Esophagus muscularis mucosa (tissue), 4 donors: ENCODE results near the gene GBF1. TPM values are rescaled to one million over a fixed set of nuclear protein-coding genes. Genes with fewer than 3 reads are reported as not detected.

Experiments
- DNase-seq: peaks from one replicate; pipeline ENCODE4 v3.0.0-alpha.2; 2017; ENCODE audit errors: extremely low spot score
- H3K27ac ChIP-seq, 4 donors: fragments of 200-600 bp; sonication (generic); replicated peaks in 1 of 4; 1 replicate in 3 of 4; 2 replicates in 1 of 4; pipeline ENCODE4 v1.5.1; 2016 to 2019; ENCODE audit warnings: mild to moderate bottlenecking in 1 of 4
- H3K27me3 ChIP-seq, 4 donors: fragments of 200-600 bp; sonication (generic); one replicate each; pipeline versions ENCODE4 v1.5.1 to v1.6.0; 2016 to 2019
- H3K36me3 ChIP-seq, 4 donors: fragments of 200-600 bp; sonication (generic); one replicate each; pipeline ENCODE4 v1.5.1; 2016 to 2019
- H3K4me1 ChIP-seq, 4 donors: fragments of 200-600 bp; sonication (generic); one replicate each; pipeline ENCODE4 v1.5.1; 2016 to 2019
- H3K4me3 ChIP-seq, 4 donors: fragments of 200-600 bp; sonication (generic); 1 replicate in 2 of 4; 2 replicates in 2 of 4; pipeline ENCODE4 v1.5.1; 2016 to 2019; ENCODE audit warnings: mild to moderate bottlenecking in 4 of 4, moderate library complexity in 1 of 4
- H3K9me3 ChIP-seq, 4 donors: fragments of 200-600 bp; sonication (generic); 1 replicate in 3 of 4; 2 replicates in 1 of 4; pipeline ENCODE4 v1.5.1; 2016 to 2019
- CTCF ChIP-seq, 3 experiments: fragments of 200-600 bp in 2 of 3; fragments of 450-650 bp in 1 of 3; sonication (generic) in 2 of 3; IDR thresholded peaks; one replicate each; pipeline ENCODE4 v1.5.1; 2017 to 2019; ENCODE audit warnings: antibody characterized with exemption in 3 of 3, mild to moderate bottlenecking in 2 of 3, moderate library complexity in 1 of 3
- EP300 ChIP-seq: sonication (generic); formaldehyde crosslinking; IDR thresholded peaks from one replicate; pipeline ENCODE4 v1.6.1; 2017; ENCODE audit warnings: antibody characterized with exemption
- POLR2A ChIP-seq: fragments of 450-650 bp; IDR thresholded peaks from one replicate; pipeline ENCODE4 v1.6.1; 2017; ENCODE audit warnings: antibody characterized with exemption, moderate library complexity, mild to moderate bottlenecking, low read depth
- POLR2AphosphoS5 ChIP-seq, 2 donors: sonication (generic); formaldehyde crosslinking; IDR thresholded peaks; one replicate each; pipeline ENCODE4 v1.6.1; 2017; ENCODE audit warnings: antibody characterized with exemption in 2 of 2
- WGBS: methylation state at CpG from one replicate; pipeline ENCODE4 v1.1.5; 2018; 5-methylcytosine and 5-hydroxymethylcytosine counted together
- intact Hi-C: fragments of 100-400 bp; cut with DNase I; formaldehyde crosslinking; loops from one replicate; pipeline ENCODE4 v1.15.1; 2023
- total RNA-seq, 4 donors: library from RNA; depleted of rRNA; stranded (reverse); fragments of >200 nt; gene quantifications; one replicate each; pipeline versions ENCODE4 v1.1.0 to v1.2.1, GENCODE V29; 2016

The GBF1 gene
- total RNA-seq, 4 donors from 2014 or later, result 33.1 to 52.4 (median 40.0) TPM

GRCh38 chr10:102421507-102421756 lies 176.1 kb downstream of the GBF1 start:
- WGBS, result no CpG with 5 or more reads among the region's 14 CpGs
- Histone ChIP-seq H3K36me3 (peaks cover 6 to 24% (median 19%) of the 10 kb centered on the region in 4 donors), H3K27me3 (peaks cover 0 to 26% (median 3%) of the 10 kb centered on the region in 4 donors), H3K27ac (peak overlapping the region; percentile 84 to 91 (median 90)), H3K9me3 (no peaks in the 10 kb centered on the region), H3K4me3 (peak overlapping the region; percentile 71 to 86 (median 83)), H3K4me1 (peaks cover 32 to 46% (median 44%) of the 10 kb centered on the region in 4 donors)
- intact Hi-C loops, result no loop called here
- DNase-seq, result no peak
- TF ChIP-seq CTCF (IDR thresholded peaks at IDR 0.05), result no peak
- no peak for TF ChIP-seq POLR2A
- no peak for TF ChIP-seq EP300
- no peak for TF ChIP-seq POLR2AphosphoS5 (IDR thresholded peaks at IDR 0.05)

DNA sequence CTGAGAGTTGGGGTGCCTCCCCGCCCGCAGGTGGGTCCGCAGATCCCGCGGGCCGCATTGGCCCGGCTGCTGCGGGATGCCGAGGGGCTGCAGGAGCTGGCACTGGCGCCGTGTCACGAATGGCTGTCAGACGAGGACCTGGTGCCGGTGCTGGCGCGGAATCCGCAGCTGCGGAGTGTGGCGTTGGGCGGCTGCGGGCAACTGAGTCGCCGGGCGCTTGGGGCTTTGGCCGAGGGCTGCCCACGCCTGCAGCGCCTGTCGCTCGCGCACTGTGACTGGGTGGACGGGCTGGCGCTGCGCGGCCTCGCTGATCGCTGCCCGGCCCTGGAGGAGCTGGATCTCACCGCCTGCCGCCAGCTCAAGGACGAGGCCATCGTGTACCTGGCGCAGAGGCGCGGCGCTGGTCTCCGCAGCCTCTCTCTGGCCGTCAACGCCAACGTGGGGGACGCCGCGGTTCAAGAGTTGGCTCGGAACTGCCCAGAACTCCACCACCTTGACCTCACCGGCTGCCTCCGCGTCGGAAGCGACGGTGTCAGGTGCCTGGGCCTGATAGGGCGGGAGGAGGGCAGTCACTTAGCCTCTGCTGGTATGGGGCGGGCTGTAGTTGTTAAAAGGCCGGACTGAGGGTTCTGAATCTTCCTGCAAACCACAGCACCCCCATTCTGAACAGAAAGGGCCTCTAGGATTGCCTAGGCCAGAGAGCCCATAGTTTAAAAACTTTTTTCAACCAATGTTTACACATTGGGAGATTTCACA lies 176.6 kb downstream of the GBF1 start:
- no peak for DNase-seq
- intact Hi-C loops, result loop anchor here (1.0 kb wide), 1 partner anchor 28 kb away; no protein-coding TSS in a partner anchor
- peak in 1 of 2 donors; percentile 13 for TF ChIP-seq POLR2AphosphoS5 (IDR thresholded peaks at IDR 0.05)
- TF ChIP-seq CTCF (IDR thresholded peaks at IDR 0.05), result no peak
- peak overlapping the region; percentile 84 to 91 (median 90) for H3K27ac ChIP-seq
- 0% methylated on average over 11 of the region's 62 CpGs for WGBS
- peaks cover 6 to 24% (median 19%) of the 10 kb centered on the region in 4 donors for H3K36me3 ChIP-seq
- no peaks in the 10 kb centered on the region for H3K9me3 ChIP-seq
- H3K4me3 ChIP-seq, result peak overlapping the region; percentile 71 to 86 (median 83)
- H3K4me1 ChIP-seq, result peaks cover 32 to 46% (median 44%) of the 10 kb centered on the region in 4 donors
- peaks cover 0 to 21% (median 0%) of the 10 kb centered on the region in 4 donors for H3K27me3 ChIP-seq

DNA sequence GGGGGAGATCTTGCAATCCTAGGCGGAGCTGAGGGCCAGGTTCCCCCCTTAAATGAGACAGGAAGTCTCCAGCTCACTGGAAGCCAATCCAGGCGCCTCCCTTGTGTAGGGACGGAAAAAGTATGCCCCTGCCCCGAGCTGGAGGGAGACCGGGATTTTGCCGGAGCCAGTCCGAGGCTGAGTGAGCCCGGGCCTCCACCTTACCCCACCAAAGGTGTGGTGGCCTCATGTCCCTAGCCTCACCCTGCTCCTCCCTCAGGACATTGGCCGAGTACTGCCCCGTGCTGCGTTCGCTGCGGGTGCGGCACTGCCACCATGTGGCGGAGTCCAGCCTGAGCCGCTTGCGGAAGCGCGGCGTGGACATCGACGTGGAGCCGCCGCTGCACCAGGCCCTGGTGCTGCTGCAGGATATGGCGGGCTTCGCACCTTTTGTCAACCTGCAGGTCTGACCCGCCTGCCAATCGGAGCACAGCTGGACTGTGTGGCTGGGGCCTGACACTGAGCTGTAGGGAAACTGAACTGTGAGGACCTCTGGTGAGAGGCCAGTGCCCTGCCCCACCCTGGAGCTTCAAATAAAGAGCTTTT lies 177.3 kb downstream of the GBF1 start:
- intact Hi-C loops, result loop anchor here (1.0 kb wide), 1 partner anchor 28 kb away; no protein-coding TSS in a partner anchor
- Histone ChIP-seq H3K27ac (peak overlapping the region; percentile 84 to 91 (median 90)), H3K9me3 (no peaks in the 10 kb centered on the region), H3K4me1 (peaks cover 32 to 46% (median 44%) of the 10 kb centered on the region in 4 donors), H3K4me3 (peak overlapping the region; percentile 71 to 86 (median 83)), H3K27me3 (peaks cover 0 to 14% (median 0%) of the 10 kb centered on the region in 4 donors), H3K36me3 (peaks cover 6 to 24% (median 19%) of the 10 kb centered on the region in 4 donors)
- TF ChIP-seq POLR2A (no peak), POLR2AphosphoS5 (IDR thresholded peaks at IDR 0.05) (peak; percentile 72 to 81), EP300 (no peak), CTCF (IDR thresholded peaks at IDR 0.05) (peak; percentile 84 to 91 (median 86))
- peak; percentile 94 for DNase-seq
- WGBS, result 5% methylated on average over 4 of the region's 28 CpGs

DNA sequence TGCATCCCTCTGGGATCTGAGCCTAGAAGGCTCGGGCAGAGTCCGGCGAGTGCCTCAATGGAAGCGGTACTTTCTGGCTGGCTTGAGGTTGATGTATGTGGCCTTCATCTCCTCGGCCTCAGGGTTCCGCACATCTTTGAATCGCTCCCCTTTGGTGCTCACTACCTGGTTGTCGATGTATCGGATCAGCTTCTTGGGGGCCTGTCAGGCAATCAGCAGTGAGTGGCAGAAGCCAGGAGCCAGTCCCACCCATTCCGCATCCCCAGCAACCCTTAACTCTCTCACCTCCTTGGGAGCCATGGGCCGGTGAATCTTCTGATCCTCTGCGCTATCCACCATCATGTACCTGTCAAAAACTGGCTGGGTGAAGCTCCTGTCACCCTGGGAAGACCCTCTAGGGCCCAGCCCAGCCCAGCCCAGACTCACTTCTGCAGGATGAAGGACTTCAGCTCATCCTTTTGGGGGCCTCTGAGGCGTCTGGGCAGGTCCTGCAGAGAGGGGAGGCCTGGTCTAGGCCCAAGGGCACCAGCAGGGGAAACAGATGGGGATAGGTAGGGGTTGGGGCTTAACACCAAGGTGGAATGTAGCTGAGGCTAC lies 178.1 kb downstream of the GBF1 start:
- Histone ChIP-seq H3K36me3 (peaks cover 6 to 24% (median 19%) of the 10 kb centered on the region in 4 donors), H3K9me3 (no peaks in the 10 kb centered on the region), H3K27ac (peak overlapping the region in 2 of 4 donors; percentile 91), H3K4me1 (peaks cover 32 to 44% (median 43%) of the 10 kb centered on the region in 4 donors), H3K27me3 (peaks cover 0 to 6% (median 0%) of the 10 kb centered on the region in 4 donors), H3K4me3 (peak overlapping the region in 1 of 4 donors; percentile 71)
- DNase-seq, result no peak
- no peak for TF ChIP-seq EP300
- intact Hi-C loops, result no loop called here
- WGBS, result 83% methylated on average over 9 of the region's 13 CpGs

DNA sequence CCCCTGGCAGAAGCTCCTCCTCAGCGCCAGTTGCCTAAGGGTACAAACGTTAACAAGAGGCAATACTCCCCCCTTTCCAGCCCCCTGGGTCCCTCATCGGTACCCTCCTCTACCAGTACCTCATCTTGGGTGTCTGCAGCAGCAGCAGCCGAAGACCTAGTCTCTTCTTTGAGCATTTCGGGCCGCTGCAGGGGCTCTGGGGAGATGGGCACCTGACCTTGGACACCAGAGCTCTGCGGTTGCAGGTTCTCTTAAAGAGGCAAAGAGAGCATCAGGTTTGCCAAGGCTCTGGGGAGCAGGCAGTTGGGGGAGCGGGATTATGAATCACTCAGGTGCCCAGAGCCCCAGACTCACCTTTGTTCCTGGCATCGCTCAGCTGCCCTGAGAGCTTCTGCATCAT lies 178.8 kb downstream of the GBF1 start:
- Histone ChIP-seq H3K27me3 (no peaks in the 10 kb centered on the region), H3K9me3 (no peaks in the 10 kb centered on the region), H3K4me1 (peaks cover 29 to 38% (median 36%) of the 10 kb centered on the region in 4 donors), H3K4me3 (no peak overlapping the region), H3K27ac (no peak overlapping the region), H3K36me3 (peaks cover 6 to 24% (median 19%) of the 10 kb centered on the region in 4 donors)
- intact Hi-C loops, result no loop called here
- WGBS, result 87% methylated on average over 9 of the region's 9 CpGs
- TF ChIP-seq POLR2AphosphoS5 (IDR thresholded peaks at IDR 0.05), result no peak
- TF ChIP-seq CTCF (IDR thresholded peaks at IDR 0.05), result no peak
- no peak for TF ChIP-seq POLR2A
- TF ChIP-seq EP300, result no peak
- no peak for DNase-seq
